GM21723 (cell line): ENCODE results near the gene CAMKK1.
"Not testable (repeated sequence)": the region's sequence is repeated elsewhere in the genome, so short reads cannot be mapped to it uniquely, and the experiment has no call there.

Experiments used
- ATAC-seq: cut with Tn5 transposase; IDR thresholded peaks from one replicate; pipeline ENCODE4 v1.9.1; 2021; ENCODE audit warnings: mild to moderate bottlenecking, moderate library complexity; ENCODE audit not compliant: unreplicated experiment

CAMKK1 gene

GRCh38 chr17:3848229-3848835 lies 44.5 kb downstream of the CAMKK1 start:
- ATAC-seq = no peak

- ATAC-seq = no peak
These were observed 45.6 kb downstream of the CAMKK1 start for GRCh38 chr17:3847165-3847670.

DNA sequence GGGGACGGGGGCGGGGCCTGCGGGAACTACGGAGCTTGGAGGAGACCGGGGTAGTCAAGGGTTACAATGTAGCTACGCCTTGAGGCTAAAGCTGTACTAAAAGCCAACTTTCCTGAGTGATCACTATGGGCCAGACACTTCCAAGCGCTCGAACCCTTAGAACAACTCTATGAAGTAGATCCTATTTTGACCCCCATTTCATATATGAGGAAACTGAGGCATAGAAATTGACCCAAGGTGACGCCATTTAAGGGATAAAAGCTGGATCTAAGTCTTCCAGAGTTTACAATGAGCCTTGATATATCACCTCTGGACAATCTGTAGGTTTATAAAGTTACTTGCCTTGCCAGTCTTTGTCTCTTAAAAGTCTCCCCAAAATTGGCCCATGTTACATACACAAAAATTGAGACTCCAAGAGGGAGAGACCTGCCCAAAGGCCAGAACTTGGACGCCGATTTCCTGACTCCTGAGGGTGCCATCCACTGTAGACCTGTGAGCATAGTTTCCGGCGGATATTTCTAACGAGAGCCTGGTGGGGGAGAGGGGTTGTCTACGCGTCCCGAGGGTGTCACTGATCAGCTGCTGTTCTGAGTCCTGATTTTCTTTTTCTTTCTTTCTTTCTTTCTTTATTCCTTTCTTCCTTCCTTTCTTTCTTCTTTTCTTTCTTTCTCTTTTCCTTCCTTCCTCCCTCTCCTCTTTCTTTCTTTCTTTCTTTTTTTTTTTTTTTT lies 46.3 kb downstream of the CAMKK1 start:
- ATAC-seq = no peak

GRCh38 chr17:3845621-3846436 lies 47.0 kb downstream of the CAMKK1 start, which contains the start of gene NCBP3:
Gene NCBP3, minus strand, starts transcription at chr17:3846246. Its CDS starts 23 bp downstream, at chr17:3846223.
- peak; percentile 95 for ATAC-seq

- ATAC-seq = peak; percentile 26
These were observed 47.6 kb downstream of the CAMKK1 start for GRCh38 chr17:3845291-3845620.

GRCh38 chr17:3844556-3844955 lies 48.3 kb downstream of the CAMKK1 start:
- ATAC-seq = not testable (repeated sequence)

DNA sequence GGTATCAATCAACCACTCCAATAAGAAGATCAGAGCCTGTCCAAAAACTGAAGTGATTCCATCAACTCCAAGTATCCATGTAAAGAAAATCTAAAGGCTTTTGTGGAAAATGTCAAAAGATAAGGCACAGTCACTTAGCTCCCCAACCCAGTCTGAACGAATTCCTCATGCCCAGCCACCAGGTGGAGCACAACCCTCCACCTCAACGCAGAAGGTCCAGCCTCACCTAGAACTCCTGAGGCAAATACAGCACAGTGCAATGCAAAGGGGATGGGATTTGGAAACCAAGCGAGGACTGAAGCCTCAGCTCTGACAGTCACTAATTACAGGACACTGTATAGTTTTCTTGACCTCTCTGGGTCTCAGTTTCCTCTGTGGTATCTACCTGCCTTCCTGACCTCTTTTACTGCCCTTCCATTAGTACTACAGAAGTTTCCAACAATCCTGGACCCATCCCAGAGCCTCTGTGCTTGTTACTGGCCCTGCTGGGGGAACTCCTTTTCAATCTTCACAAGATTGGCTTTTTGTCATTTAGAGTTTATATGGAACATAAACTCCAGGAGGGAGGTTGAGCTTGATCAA lies 48.8 kb downstream of the CAMKK1 start:
- no peak for ATAC-seq

DNA sequence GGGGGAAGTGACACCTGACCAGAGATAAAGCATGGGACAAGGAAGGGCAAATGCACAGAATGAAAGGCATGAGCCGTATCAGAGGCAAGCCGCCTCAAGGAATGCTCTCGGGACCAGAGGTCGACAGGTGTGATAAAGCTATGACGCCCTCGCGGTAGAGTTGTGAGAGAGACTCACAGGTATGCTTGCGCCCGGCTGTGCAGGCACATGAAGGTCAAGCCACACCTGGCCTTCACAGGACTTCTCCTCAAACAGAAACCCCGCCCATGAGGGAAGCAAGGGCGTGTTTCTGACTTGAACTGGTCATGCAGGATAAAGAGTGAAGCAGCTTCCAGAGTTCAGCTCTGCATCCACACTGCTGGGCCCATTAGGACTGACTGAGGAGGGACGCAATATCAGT lies 54.6 kb downstream of the CAMKK1 start:
- ATAC-seq = no peak

- no peak for ATAC-seq
These were observed 56.3 kb downstream of the CAMKK1 start for GRCh38 chr17:3836551-3836950.

DNA sequence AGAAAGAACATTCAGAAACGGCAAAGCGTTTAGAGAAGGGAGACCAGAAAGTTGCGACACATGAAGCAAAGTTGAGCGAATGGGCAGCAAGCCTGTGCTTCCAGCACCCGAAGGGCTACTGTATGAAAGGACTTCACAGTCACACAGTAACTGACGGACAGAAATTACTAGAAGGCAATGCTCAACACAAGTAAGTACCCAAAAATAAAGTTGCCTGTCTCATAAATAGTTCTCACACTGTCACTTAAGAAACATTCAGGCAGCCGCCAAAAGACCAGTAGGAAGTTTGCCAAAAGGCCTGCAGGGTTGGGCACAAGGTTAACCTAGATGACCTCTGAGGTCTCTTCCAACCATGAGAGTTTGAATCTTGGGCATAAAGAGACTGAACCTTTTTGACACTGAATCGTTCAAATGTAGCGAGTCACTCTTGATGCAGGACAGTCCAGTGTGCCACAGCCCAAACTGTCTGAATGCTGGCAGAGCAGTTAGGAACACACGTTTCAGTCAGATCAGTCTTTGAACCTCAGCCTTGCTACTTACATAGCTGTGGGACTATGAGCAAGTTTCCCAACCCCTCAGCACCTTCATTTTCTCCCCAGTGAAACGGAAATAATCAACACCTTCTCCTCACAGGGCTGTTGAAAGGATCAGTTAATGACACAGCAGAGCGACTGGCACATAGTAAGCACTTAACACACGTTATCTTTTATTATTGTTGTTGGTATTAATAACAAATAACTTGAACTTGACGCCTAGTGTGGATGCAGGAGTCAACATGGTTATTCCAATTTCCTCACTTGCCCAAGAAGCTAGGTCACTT lies 57.2 kb downstream of the CAMKK1 start:
- ATAC-seq = no peak

DNA sequence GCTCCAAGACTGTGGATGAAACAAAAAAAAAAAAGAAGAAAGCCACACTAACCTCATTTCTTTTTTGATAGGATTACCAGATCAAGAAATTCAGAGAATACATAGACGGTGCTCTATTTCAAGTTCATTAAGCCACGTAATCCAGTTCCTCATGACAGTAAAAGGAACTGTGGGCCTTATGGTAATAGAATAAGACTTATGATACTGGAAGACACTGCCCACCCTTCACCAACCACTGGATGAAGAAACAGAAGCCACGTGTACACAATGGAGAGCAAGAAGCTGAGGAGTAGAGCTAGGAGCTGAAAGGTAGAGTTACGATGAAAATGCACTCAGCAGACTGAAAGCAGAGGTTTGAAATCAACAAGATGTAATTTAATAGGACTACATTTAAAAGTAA lies 58.0 kb downstream of the CAMKK1 start:
- no peak for ATAC-seq

GRCh38 chr17:3828852-3829232 lies 64.0 kb downstream of the CAMKK1 start:
- no peak for ATAC-seq

- ATAC-seq = no peak
These were observed 64.6 kb downstream of the CAMKK1 start for GRCh38 chr17:3828151-3828851.

- ATAC-seq = no peak
These were observed 65.6 kb downstream of the CAMKK1 start for GRCh38 chr17:3827124-3827773.

- no peak for ATAC-seq
These were observed 66.7 kb downstream of the CAMKK1 start for GRCh38 chr17:3826191-3826590.

- no peak for ATAC-seq
These were observed 71.8 kb downstream of the CAMKK1 start for GRCh38 chr17:3821101-3821500.

DNA sequence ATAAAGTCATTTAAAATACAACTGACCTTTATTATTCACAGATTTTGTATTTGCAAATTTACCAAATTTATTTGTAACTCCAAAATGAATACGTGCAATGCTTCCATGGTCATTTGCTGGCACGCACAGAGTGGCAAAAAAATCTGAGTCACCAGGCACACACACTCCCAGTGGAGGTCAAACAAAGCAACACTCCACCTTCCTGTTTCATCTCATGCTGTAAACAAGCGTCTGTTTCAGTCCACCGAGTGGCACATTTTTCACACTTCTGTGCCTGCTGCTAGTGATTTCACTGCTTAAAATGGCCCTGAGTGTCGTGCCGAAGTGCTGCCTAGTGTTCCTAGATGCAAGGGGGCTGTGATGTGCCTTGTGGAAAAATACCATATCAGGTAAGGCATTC lies 74.1 kb downstream of the CAMKK1 start:
- ATAC-seq = no peak

DNA sequence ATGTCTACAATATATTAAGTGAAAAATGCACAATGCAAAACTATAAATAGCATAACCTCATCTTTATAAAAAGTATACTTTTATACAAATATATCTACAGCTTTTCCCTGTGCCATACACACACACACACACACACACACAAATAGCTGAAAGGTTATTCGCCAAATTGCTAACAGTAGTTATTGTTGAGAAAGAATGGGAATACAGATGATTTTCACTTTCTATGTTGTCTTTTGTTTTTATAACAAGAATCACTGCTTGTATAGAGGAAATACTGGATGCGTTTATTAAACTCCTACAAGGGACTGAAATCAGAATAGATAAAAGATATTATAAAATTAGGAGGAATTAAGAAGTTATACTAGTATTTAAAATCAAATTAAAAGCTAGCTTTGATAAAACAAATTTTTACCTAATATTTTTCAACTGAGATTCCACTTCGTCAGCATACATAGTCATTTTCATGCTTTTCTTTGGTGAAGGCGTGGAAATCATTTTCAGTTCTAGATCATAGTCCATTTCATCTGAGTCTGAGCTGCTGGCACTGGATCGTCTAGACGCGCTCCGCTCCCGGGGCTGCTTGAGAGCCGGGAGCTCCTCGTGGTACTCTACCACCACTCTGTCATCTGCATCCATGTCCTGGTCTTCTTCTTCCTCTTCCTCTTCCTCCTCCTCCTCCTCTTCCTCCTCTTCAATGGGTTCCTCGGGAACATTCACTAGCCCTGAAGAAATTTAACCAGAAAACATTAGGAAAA lies 74.8 kb downstream of the CAMKK1 start:
- no peak for ATAC-seq

- no peak for ATAC-seq
These were observed 76.9 kb downstream of the CAMKK1 start for GRCh38 chr17:3815925-3816324.
